NCI-H2107 (cell line): ENCODE measurements around the gene DAP.
"Not testable (repeated sequence)": the region's sequence is repeated elsewhere in the genome, so short reads cannot be mapped to it uniquely, and the experiment has no call there.

ENCODE experiments used
- DNase-seq: peaks from one replicate; lab custom pipeline; 2025; lab: John Stamatoyannopoulos, UW

The DAP gene

GRCh38 chr5:10734037-10734709, 26.9 kb downstream of the DAP start:
- no peak for DNase-seq

- DNase-seq = no peak
Observed at GRCh38 chr5:10733426-10733825, 27.6 kb downstream of the DAP start.

GRCh38 chr5:10731913-10732312, 29.1 kb downstream of the DAP start:
- DNase-seq = no peak

- no peak for DNase-seq
Observed at GRCh38 chr5:10730043-10730351, 31.0 kb downstream of the DAP start.

- no peak for DNase-seq
Observed at GRCh38 chr5:10729320-10730042, 31.6 kb downstream of the DAP start.

GRCh38 chr5:10728679-10729078, 32.4 kb downstream of the DAP start:
- DNase-seq = no peak

GRCh38 chr5:10727861-10728260, 33.2 kb downstream of the DAP start:
- no peak for DNase-seq

- no peak for DNase-seq
Observed at GRCh38 chr5:10726913-10727517, 34.0 kb downstream of the DAP start.

GRCh38 chr5:10726179-10726912, 34.7 kb downstream of the DAP start:
- DNase-seq = no peak

GRCh38 chr5:10725636-10726035, 35.4 kb downstream of the DAP start:
- no peak for DNase-seq

- no peak for DNase-seq
Observed at GRCh38 chr5:10724781-10725507, 36.1 kb downstream of the DAP start.

- DNase-seq = no peak
Observed at GRCh38 chr5:10723514-10723913, 37.5 kb downstream of the DAP start.

- DNase-seq = not testable (repeated sequence)
Observed at GRCh38 chr5:10720766-10721165, 40.3 kb downstream of the DAP start.

GRCh38 chr5:10719965-10720364, 41.1 kb downstream of the DAP start:
- DNase-seq = no peak

- DNase-seq = not testable (repeated sequence)
Observed at GRCh38 chr5:10718617-10719016, 42.4 kb downstream of the DAP start.

- not testable (repeated sequence) for DNase-seq
Observed at GRCh38 chr5:10716825-10717224, 44.2 kb downstream of the DAP start.

GRCh38 chr5:10715605-10716290, 45.3 kb downstream of the DAP start:
- DNase-seq = no peak

GRCh38 chr5:10712574-10713366, 48.3 kb downstream of the DAP start:
- no peak for DNase-seq

GRCh38 chr5:10711562-10711961, 49.5 kb downstream of the DAP start:
- DNase-seq = no peak

- no peak for DNase-seq
Observed at GRCh38 chr5:10710513-10711128, 50.4 kb downstream of the DAP start.
